ENCODE data around the gene NFAT5.
"Not testable (repeated sequence)": the region's sequence is repeated elsewhere in the genome, so short reads cannot be mapped to it uniquely, and the experiment has no call there.

Gene NFAT5

DNA sequence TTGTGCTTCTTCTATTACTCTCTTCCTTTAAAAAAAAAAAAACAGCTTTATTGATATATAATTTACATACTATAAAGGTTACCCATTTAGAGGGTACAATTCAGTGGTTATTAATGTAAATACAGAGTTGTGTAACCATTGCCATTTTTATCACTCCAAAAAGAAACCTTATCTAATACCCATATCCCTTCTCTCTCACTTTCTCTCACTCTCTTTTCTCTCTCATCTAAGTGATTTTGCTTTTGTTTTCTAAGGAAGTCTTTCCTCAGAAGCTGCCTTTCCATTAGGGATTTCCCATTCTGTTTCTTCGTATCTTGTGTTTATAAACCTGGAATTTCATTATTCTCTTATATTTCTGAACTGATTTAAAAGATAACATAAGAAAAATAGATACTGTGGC is 55.5 kb downstream of the NFAT5 start:
- H3K27ac ChIP-seq = no peak overlapping the region
- no peak for DNase-seq (ENCODE audit: low read depth, low spot score)

DNA sequence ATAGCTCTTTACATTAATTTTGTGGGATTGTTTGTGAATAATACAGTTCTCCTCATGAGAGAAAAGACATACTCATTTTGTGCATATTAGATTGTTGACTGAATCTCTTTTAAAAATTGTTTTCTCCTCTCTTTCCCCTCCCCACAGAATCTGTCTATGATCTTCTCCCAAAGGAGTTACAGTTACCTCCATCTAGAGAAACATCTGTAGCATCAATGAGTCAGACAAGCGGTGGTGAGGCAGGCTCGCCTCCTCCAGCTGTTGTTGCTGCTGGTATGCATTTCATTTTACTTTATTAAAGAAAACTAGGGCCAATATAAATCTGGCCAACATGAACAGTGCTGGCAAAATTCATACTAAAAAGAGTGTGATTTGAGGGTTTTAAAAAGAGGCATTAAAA is 60.5 kb downstream of the NFAT5 start:
- DNase-seq (ENCODE audit: low read depth, low spot score) = no peak
- no peak overlapping the region for H3K27ac ChIP-seq

DNA sequence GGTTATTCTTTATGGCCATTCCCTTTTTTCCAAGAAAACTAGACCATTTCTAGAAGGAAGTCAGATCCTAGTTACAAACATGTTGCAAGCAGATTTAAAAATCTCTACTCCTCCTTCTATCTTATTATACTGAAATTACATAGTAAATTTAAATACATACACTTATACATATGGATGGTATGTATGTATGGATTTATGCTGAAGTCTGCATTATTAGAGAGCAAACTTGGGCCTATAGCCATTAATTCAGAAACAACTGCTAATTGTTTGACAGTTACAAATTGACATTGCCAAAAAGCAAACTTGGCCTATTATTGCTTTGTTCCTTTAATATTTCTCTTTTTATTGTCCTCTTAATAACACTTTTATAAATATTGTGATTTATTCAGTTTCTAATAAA is 67.1 kb downstream of the NFAT5 start:
- no peak for DNase-seq (ENCODE audit: low read depth, low spot score)
- no peak overlapping the region for H3K27ac ChIP-seq

DNA sequence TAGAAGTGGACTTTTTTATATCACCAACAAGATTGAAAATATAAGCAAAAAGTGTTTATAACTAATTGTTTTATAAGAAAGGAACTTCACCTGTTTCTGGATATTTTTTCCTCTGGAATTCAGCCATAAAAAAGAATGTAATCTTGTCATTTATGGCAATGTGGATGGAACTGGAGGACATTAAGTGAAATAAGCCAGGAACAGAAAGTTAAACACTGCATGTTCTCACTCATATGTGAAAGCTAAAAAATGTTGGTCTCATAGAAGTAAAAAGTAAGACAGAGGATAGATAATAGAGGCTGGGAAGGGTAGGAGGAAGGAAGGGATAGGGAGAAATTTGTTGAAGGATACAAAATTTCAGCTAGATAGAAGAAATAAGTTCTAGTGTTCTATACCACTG is 67.6 kb downstream of the NFAT5 start:
- no peak overlapping the region for H3K27ac ChIP-seq
- no peak for DNase-seq (ENCODE audit: low read depth, low spot score)

DNA sequence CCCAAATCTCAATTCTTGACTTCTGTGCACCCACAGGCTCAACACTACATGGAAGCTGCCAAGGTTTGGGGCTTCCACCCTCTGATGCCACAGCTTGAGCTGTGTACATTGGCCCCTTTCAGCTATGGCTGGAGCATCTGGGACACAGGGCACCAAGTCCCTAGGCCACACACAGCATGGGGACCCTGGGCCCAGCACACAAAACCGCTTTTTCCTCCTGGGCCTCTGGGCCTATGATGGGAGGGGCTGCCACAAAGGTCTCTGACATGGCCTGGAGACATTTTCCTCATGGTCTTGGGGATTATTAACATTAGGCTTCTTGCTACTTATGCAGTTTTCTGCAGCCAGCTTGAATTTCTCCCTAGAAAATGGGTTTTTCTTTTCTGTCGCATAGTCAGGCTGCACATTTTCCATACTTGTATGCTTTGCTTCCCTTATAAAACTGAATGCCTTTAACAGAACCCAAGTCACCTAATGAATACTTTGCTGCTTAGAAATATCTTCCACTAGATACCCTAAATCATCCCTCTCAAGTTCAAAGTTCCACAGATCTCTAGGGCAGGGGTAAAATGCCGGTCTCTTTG is 70.9 kb downstream of the NFAT5 start:
- H3K27ac ChIP-seq; DNase-seq (ENCODE audit: low read depth, low spot score): not testable (repeated sequence)

DNA sequence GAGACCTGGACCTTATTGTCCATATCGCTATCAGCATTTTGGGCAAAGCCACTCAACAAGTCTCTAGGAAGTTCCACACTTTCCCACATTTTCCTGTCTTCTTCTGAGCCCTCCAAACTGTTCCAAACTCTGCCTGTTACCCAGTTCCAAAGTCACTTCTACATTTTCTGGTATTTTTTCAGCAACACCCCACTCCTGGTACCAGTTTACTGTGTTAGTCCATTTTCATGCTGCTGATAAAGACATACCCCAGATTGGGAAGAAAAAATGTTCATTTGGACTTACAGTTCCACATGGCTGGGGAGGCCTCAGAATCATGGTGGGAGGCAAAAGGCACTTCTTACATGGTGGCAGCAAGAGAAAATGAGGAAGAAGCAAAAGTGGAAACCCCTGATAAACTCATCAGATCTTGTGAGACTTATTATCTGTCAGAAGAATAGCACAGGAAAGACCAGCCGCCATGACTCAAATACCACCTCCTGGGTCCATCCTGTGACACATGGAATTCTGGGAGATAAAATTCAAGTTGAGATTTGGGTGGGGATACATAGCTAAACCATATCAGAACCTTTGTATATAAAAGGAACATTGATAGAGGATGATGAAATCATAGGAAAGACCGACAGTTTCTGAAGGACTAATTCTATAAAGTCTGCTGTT is 71.6 kb downstream of the NFAT5 start:
- not testable (repeated sequence) for DNase-seq (ENCODE audit: low read depth, low spot score)
- peak overlapping the region; percentile 3 for H3K27ac ChIP-seq

DNA sequence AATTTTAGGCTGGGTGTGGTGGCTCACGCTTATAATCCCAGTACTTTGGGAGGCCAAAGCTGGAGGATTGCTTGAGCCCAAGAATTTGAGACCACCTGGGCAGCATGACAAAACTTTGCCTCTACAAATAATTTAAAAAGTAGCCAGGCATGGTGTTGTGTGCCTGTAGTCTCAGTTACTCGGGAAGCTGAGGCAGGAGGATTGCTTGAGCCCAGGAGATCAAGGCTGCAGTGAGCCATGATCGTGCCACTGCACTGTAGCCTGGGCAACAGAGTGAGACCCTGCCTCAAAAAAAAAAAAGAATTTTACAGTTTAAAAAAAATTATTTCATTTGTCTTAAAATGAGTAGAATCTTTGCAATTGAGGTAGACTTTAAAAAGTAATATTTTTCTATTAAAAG is 78.2 kb downstream of the NFAT5 start:
- not testable (repeated sequence) for DNase-seq (ENCODE audit: low read depth, low spot score); H3K27ac ChIP-seq

DNA sequence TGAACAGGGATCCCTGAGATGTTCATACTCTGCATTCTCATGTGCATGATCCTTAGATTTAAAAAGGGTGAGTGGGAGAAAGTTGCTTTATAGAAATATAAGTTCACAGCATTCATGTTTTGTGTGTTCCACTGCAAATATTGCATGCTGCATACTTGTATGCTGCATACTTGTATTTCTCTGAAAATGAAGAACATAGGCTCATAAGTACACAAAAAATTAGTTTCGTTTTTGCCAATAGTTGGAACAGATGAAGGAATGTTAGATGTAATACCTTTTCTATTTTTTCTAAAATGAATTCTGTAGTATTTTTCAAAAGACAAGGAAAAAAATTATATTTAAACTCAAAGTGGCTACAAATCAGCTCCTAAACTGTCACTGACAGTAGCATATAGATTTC is 79.0 kb downstream of the NFAT5 start:
- no peak for DNase-seq (ENCODE audit: low read depth, low spot score)
- H3K27ac ChIP-seq = no peak overlapping the region

DNA sequence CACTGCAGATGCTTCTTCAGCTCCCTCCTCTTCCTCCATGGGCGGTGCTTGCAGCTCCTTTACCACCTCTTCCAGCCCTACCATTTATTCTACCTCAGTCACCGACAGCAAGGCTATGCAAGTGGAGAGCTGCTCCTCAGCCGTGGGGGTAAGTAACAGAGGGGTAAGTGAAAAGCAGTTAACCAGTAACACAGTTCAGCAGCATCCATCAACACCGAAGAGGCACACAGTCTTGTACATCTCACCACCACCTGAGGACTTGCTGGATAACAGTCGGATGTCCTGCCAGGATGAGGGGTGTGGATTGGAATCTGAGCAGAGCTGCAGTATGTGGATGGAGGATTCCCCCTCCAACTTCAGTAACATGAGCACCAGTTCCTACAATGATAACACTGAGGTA is 81.3 kb downstream of the NFAT5 start:
- no peak for DNase-seq (ENCODE audit: low read depth, low spot score)
- no peak overlapping the region for H3K27ac ChIP-seq

DNA sequence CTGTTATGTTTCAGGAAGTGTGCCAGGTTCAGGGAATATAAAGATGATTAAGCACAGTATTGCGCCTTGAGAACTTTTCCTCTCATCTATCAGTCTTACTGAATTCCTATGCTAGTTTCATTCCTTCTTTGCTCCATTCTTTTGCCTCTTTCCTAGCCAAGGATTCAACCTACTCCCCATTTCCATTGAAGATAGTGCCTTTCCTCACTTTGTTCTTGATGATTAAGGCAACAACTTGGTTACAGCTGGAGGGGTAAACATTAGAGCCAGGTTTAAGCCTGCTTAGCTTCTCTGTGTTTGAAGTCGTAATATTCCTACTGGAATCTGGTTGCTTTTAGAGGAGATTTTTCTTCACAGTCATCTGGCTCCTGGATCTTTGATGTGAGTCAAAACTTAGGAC is 85.5 kb downstream of the NFAT5 start:
- no peak for DNase-seq (ENCODE audit: low read depth, low spot score)
- no peak overlapping the region for H3K27ac ChIP-seq

DNA sequence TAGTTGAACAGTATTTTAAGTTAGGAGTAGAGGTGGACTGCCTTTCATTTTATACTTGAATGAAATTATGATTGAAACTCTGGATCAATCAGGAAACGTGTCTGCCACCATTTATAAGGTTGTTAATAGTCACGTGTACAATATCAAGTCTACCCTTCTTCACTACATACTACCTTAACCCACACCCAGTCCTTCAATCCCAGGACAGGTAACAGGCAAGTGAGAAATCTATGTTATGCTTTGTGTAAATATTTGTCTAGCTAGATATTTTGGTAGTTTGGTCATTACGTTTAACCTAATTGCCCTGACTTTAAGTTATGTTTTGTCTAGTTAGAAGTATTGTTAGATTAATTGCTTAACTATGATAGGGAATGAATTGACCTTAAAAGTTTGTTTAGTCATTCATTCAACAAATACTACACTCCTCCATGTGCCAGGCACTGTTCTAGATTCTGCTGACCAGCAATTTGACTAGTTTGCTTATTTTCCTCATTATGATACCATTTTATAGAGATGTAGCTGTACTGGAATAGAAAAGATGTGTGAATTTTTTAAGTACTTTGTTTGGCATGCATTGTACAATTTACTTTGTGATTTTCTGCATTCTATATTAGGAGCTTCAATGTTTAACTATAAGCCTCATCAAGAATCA is 88.6 kb downstream of the NFAT5 start:
- no peak overlapping the region for H3K27ac ChIP-seq
- DNase-seq (ENCODE audit: low read depth, low spot score) = no peak

DNA sequence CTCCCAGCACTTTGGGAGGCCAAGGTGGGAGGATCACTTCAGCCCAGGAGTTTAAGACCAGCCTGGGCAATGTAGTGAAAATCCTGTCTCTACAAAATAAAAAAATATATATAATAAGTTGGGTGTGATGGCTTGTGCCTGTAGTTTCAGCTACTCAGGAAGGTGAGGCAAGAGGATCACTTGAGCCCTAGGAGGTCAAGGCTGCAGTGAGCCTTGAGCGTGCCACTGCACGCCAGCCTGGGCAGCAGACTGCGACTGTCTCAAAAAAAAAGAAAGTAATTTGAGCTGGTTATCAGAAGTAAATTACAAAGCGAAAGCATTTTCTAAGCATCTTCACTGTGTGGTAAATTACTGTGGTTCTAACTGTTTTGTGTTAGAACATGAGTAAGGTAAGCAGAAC is 94.4 kb downstream of the NFAT5 start:
- no peak overlapping the region for H3K27ac ChIP-seq
- DNase-seq (ENCODE audit: low read depth, low spot score) = peak; percentile 3

DNA sequence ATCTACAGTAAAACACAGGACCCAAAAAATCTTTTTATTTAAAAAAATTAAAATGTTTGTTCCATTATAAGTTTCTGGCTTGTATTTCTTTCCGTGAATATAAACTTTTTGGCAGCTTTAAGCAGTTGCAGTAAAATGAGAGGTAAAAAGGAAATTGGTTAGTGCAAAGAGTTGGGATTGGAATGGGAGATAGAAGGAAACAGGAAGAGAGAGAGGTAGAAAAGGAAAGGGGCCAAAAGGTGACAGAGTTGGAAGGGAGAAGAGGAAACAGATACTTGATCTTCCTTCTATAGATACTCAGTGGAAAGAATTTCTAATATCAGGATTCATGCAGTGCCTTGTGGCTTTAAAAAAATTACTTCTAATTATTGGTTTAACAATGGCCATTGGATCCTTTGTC is 97.1 kb downstream of the NFAT5 start:
- no peak for DNase-seq (ENCODE audit: low read depth, low spot score)
- H3K27ac ChIP-seq = no peak overlapping the region

DNA sequence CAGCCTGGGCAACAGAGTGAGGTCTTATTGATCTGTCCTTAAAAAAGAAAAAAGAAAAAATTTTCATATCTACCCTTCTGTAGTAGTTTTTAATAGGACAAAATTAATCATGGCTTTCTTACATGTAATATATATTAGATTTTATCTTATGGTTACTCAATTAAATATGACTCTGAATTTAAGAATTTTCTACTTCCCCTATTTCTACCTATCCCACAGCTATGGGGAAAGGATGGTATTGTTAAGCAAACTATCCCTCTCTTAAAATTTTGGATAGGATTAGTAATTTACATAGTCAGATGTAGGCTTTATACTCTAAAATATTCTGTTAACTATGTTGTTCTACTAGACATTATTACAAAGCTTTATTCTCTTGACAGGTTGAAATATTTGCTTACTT is 98.1 kb downstream of the NFAT5 start:
- H3K27ac ChIP-seq = no peak overlapping the region
- no peak for DNase-seq (ENCODE audit: low read depth, low spot score)

DNA sequence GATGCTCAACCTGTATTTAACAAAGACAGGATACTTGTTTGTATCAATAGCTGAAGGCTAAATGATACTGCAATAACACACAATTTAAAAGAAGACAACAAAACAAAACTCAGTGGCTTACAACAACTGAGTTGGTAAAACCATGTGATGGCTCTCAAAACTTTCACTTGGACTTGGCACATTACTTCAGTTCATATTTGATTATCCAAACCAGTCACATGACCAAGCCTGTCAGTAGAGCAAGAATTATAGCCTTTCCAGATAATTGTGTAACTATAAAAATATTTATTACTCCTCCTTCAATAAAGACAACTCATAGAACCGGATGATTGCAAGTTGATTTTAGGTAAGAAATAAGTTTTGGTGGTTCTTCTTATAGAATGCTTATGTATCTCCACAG is 103.8 kb downstream of the NFAT5 start:
- no peak for DNase-seq (ENCODE audit: low read depth, low spot score)
- H3K27ac ChIP-seq = no peak overlapping the region

DNA sequence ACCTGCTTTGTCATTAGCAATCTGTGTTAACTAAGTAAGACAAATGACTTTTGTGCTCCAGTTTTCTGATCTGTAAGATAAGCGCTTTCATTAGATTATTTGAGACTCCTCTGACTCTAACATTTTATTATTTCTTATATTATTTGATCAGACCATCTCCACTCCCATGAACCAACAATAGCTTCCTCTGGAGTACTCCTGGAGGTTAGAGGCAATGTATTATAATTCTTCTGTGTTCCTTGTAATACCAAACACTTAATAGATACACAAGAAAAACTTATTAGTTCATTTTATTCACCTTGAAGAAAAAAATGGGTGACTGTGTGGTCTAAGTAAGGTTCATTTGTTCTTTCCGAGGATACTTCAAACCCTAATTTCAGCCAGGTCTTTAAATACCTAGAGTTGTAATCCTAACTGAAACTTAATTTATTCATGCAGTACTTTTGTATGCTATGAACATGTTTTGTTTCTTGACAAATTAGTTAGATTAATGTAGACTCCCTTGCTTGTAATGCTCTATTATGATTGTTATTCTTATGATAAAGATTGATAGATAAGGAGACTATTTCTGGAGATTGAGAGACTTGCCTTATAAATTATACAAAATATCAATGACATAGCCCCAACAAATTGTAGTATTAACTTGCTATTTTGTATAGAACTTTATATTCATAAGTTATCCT is 106.7 kb downstream of the NFAT5 start:
- no peak overlapping the region for H3K27ac ChIP-seq
- DNase-seq (ENCODE audit: low read depth, low spot score) = no peak

DNA sequence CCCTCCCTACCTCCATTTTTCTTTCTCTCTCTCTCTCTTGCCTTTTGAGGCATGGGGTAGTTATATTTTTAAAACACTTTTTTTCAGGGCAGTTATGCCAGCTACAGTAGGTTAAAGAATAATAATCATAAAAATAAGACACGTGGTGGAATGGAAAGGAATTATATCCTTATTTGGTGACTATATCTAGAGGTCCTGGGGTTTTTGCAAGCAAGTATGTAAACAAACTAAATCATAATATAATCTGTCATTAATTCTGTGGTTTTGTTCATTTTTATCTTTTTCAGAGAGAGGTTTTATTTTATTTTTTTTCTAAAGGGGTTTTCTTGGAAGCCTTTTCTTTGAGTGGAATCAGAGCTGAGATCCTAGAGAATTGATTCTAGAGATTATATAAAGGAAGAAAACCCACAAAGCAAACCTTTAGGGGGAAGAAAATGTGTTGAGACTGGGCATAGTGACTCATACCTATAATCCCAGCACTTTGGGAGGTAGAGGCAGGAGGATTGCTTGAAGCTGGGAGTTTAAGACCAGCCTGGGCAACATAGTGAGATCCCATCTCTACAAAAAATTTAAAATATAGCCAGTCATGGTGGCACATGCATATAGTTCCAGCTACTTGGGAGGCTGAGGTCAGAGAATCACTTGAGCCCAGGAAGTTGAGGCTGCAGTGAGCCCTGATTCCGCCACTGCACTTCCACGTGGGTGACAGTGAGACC is 107.4 kb downstream of the NFAT5 start:
- no peak overlapping the region for H3K27ac ChIP-seq
- DNase-seq (ENCODE audit: low read depth, low spot score) = no peak

DNA sequence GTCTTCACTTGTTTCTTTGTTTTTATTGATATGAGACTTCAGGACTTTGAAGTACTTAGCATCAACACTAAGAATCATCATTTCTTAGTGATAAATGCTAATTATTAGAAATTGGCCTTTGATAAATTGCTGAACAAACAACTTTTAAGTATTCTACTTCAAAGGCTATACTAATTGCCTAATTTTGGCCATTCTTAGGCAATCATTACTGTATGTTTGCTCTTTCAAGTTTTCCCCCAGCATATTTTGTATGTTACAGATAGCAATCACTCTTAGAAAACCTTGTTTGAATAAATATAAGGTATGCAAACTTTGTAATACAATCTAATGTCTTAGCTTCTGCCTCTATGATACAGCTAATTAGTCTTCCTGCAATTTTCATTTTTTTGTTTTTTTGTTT is 114.6 kb downstream of the NFAT5 start:
- no peak for DNase-seq (ENCODE audit: low read depth, low spot score)
- no peak overlapping the region for H3K27ac ChIP-seq

DNA sequence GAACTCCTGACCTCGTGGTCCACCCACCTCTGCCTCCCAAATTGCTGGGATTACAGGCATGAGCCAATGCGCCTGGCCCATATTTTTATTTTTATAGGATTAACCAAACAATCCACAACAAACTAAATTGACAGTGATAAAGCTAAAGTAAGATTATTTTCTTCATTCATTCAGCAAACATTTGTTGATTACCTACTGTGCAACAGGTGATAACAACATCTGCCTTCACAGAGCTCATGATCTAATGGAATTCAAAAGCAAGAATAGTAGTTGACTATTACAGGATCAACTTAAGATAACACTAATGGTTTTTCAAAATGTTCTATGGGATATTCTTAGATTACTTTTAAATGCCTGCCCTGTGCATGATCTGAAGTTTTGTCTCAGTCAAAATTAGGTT is 122.8 kb downstream of the NFAT5 start:
- no peak for DNase-seq (ENCODE audit: low read depth, low spot score)
- H3K27ac ChIP-seq = no peak overlapping the region

DNA sequence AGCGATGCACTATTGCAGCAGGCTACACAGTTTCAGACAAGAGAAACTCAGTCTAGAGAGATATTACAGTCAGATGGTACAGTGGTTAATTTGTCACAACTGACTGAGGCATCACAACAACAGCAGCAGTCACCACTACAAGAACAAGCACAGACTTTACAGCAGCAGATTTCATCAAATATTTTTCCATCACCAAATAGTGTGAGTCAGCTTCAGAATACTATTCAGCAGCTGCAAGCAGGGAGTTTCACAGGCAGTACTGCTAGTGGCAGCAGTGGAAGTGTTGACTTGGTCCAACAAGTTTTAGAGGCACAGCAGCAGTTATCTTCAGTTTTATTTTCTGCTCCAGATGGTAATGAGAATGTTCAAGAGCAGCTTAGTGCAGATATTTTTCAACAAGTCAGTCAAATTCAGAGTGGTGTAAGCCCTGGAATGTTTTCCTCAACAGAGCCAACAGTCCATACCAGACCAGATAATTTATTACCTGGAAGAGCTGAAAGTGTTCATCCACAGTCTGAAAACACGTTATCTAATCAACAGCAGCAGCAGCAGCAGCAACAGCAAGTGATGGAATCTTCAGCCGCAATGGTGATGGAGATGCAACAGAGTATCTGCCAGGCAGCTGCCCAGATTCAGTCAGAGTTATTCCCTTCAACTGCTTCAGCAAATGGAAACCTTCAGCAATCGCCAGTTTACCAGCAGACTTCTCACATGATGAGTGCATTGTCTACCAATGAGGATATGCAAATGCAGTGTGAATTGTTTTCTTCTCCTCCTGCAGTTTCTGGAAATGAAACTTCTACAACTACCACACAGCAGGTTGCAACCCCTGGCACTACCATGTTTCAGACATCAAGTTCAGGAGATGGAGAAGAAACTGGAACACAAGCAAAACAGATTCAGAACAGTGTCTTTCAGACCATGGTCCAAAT is 126.5 kb downstream of the NFAT5 start:
- peak overlapping the region; percentile 15 for H3K27ac ChIP-seq
- DNase-seq (ENCODE audit: low read depth, low spot score) = peak; percentile 43
